Peyer's patch (tissue), 4 donors: ENCODE results near the gene RCSD1.

ENCODE experiments used
- CTCF ChIP-seq, 6 experiments: fragments of 450-650 bp in 4 of 6; fragments of 200-600 bp in 2 of 6; sonication (generic) in 1 of 6; IDR thresholded peaks; one replicate each; pipeline ENCODE4 v1.5.1; 2017 to 2019; ENCODE audit warnings: antibody characterized with exemption in 6 of 6, mild to moderate bottlenecking in 3 of 6, moderate library complexity in 1 of 6
- POLR2A ChIP-seq, 2 donors: fragments of 450-650 bp; IDR thresholded peaks; one replicate each; pipeline ENCODE4 v1.5.1; 2017; ENCODE audit warnings: antibody characterized with exemption in 2 of 2, mild to moderate bottlenecking in 2 of 2, moderate library complexity in 2 of 2

DNA sequence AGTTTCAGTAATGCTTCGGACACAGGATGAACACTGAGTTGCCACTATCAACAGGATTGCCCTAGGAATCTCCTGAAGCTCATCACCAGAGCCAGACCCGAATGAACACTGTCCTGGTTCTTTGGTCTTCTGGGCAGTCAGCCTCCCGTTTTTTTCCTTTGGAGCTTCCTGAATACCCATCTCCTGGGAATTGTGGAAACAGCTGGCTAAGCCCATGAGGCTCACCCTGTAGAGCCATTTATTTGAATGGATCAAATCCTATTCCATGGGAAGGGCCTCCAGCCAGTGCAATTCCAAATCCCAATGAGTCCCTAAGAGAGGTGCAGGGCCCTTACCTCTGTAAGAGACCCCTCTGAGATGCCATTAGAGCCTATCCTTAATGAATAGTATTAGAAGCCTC lies 5.9 kb downstream of the RCSD1 start:
- no peak for TF ChIP-seq CTCF (IDR thresholded peaks at IDR 0.05)
- TF ChIP-seq POLR2A (IDR thresholded peaks at IDR 0.05) = no peak
